Thyroid gland (tissue), 4 donors: ENCODE results near the gene USP24. TPM values are rescaled to one million over a fixed set of nuclear protein-coding genes. Genes with fewer than 3 reads are reported as not detected.

Experiments used
- DNase-seq, 2 donors: peaks; one replicate each; pipeline ENCODE4 v3.0.0-alpha.2; 2019
- H3K27ac ChIP-seq, 3 donors: fragments of 200-600 bp; sonication (generic); 1 replicate in 2 of 3; 2 replicates in 1 of 3; pipeline ENCODE4 v1.5.1; 2016 to 2019; ENCODE audit warnings: mild to moderate bottlenecking in 1 of 3, moderate library complexity in 1 of 3
- H3K27me3 ChIP-seq: fragments of 200-600 bp; sonication (generic); one replicate; pipeline ENCODE4 v1.5.1; 2019
- H3K36me3 ChIP-seq, 2 donors: fragments of 200-600 bp; sonication (generic); one replicate each; pipeline ENCODE4 v1.5.1; 2016 to 2019
- H3K4me1 ChIP-seq, 2 donors: fragments of 200-600 bp; sonication (generic); one replicate each; pipeline ENCODE4 v1.5.1; 2017 to 2019
- H3K4me3 ChIP-seq, 3 donors: fragments of 200-600 bp; sonication (generic); replicated peaks in 1 of 3; 1 replicate in 2 of 3; 2 replicates in 1 of 3; pipeline ENCODE4 v1.5.1; 2016; ENCODE audit warnings: mild to moderate bottlenecking in 1 of 3
- H3K9me3 ChIP-seq: fragments of 200-600 bp; sonication (generic); one replicate; pipeline ENCODE4 v1.5.1; 2017
- CTCF ChIP-seq, 6 experiments: fragments of 200-600 bp in 3 of 6; fragments of 450-650 bp in 3 of 6; sonication (generic) in 3 of 6; IDR thresholded peaks; one replicate each; pipeline ENCODE4 v1.5.1; 2016 to 2019; ENCODE audit warnings: antibody characterized with exemption in 6 of 6, mild to moderate bottlenecking in 2 of 6, inconsistent platforms in 1 of 6, moderate library complexity in 1 of 6
- POLR2A ChIP-seq, 2 donors: fragments of 450-650 bp; IDR thresholded peaks; one replicate each; pipeline ENCODE4 v1.6.1; 2017; ENCODE audit warnings: antibody characterized with exemption in 2 of 2, mild to moderate bottlenecking in 2 of 2, moderate library complexity in 1 of 2
- WGBS, 2 donors: methylation state at CpG; one replicate each; pipeline ENCODE4 v1.1.5; 2017; 5-methylcytosine and 5-hydroxymethylcytosine counted together
- intact Hi-C: fragments of 100-400 bp; cut with DNase I; formaldehyde crosslinking; loops from one replicate; pipeline ENCODE4 v1.15.1; 2023
- total RNA-seq, 4 donors: library from RNA; depleted of rRNA; stranded (reverse); fragments of >200 nt; gene quantifications; one replicate each; pipeline ENCODE4 v1.2.3, GENCODE V29; 2016

USP24 gene
- total RNA-seq, 4 donors from 2014 or later: 38.5 to 74.6 (median 43.4) TPM

DNA sequence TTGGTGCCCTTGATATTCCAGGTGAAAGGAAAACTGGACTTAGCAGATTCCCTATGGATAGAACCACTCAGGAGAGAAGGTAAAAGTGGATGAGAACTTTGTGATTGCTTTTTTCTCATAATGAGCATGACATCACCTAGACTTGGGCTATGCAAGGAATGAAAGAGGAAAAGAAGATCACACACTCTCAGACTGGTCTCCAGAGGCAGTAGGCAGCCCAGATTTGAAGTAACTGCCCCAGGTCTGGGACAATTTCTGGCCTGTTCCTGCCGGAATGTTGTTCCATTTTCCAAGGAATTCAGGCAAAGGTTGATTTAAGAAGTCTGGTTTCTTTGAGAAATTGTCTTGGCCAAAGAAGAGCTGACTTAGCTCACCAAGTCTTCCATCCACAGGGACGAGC lies 31.7 kb upstream of the USP24 start:
- TF ChIP-seq POLR2A (IDR thresholded peaks at IDR 0.05) (no peak), CTCF (IDR thresholded peaks at IDR 0.05) (no peak)
- Histone ChIP-seq H3K27me3 (no peaks in the 10 kb centered on the region), H3K4me1 (no peaks in the 10 kb centered on the region), H3K36me3 (no peaks in the 10 kb centered on the region), H3K9me3 (no peaks in the 10 kb centered on the region), H3K4me3 (no peak overlapping the region), H3K27ac (no peak overlapping the region)
- WGBS, 2 donors: 85 to 95% methylated on average over 2 of the region's 2 CpGs
- no peak for DNase-seq
- intact Hi-C loops: no loop called here

DNA sequence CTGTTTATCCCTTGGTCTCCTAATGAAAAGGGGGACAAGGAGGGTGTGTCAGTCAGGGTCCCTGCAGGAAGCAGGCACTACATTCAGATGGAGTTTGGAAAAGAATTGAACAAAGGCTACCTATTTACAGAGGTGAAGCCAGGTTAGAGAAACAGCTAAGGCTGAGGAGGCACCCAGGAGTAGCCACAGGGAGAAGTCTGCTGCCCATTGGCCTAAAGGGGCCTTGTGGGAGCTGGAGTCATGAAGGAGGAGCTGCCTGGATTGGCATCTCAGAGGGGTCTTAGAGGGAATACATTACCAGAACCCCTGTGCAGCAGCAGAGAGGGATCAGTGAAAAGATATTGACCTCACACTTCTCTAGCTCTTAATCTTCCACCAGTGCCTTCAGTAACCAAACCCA lies 31.2 kb upstream of the USP24 start:
- no peaks in the 10 kb centered on the region for H3K36me3 ChIP-seq
- intact Hi-C loops: no loop called here
- DNase-seq: no peak
- no peaks in the 10 kb centered on the region for H3K27me3 ChIP-seq
- H3K27ac ChIP-seq: no peak overlapping the region
- no peaks in the 10 kb centered on the region for H3K9me3 ChIP-seq
- H3K4me1 ChIP-seq: no peaks in the 10 kb centered on the region
- TF ChIP-seq POLR2A (IDR thresholded peaks at IDR 0.05): no peak
- no peak for TF ChIP-seq CTCF (IDR thresholded peaks at IDR 0.05)
- no peak overlapping the region for H3K4me3 ChIP-seq

GRCh38 chr1:55245781-55246180 lies 30.6 kb upstream of the USP24 start:
- TF ChIP-seq CTCF (IDR thresholded peaks at IDR 0.05) (no peak), POLR2A (IDR thresholded peaks at IDR 0.05) (no peak)
- Histone ChIP-seq H3K4me3 (no peak overlapping the region), H3K9me3 (no peaks in the 10 kb centered on the region), H3K4me1 (no peaks in the 10 kb centered on the region), H3K27ac (no peak overlapping the region), H3K36me3 (no peaks in the 10 kb centered on the region), H3K27me3 (no peaks in the 10 kb centered on the region)
- no peak for DNase-seq
- WGBS, 2 donors: 76 to 80% methylated on average over 4 of the region's 4 CpGs
- intact Hi-C loops: no loop called here

DNA sequence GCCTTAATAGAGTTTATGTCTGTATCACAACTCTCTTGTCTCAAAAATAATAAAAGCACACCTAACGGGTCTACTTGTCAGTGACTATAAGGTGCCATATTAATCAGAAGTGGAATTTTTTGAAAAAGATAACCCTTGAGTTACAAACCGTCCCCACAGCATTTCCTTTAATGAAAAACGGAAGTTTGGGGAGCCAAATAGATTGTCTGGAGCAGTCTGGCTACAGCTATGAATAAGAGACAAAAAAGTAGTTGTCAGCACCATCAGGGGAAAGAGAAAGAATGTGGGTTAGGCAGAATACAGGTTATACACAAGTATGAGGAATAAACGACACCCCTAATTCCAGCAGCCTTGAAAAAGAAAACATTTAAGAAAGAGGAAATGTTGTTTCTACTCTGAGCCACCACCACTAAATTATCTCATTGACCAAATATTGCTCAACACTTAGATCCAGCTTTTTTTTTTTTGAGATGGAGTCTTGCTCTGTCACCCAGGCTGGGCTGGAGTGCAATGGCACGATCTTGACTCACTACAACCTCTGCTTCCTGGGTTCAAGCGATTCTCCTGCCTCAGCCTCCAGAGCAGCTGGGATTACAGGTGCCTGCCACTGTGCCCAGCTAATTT lies 29.4 kb upstream of the USP24 start:
- Histone ChIP-seq H3K4me3 (no peak overlapping the region), H3K27me3 (no peaks in the 10 kb centered on the region), H3K9me3 (no peaks in the 10 kb centered on the region), H3K36me3 (no peaks in the 10 kb centered on the region), H3K27ac (no peak overlapping the region), H3K4me1 (no peaks in the 10 kb centered on the region)
- DNase-seq: no peak
- intact Hi-C loops: no loop called here
- TF ChIP-seq CTCF (IDR thresholded peaks at IDR 0.05) (no peak), POLR2A (IDR thresholded peaks at IDR 0.05) (no peak)
- 69% methylated on average over 6 of the region's 6 CpGs for WGBS, 2 donors

DNA sequence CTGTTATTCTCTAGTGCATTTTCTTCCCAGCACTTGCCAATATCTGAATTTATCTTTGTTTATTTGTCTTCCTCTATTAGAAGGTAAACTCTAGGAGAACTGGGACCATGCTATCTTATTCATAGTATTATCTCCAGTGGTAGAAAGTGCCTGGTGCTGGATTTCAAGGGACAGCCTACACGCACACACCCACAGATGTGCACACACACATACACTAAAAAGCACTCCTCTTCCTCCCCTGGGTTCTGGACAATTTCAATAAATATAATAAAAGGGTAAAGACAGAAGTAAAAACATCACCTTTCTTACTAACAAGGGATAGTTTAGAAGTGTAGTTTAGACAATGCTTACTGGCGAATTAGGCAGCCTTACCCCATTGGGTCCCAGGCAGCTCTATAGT lies 28.5 kb upstream of the USP24 start:
- Histone ChIP-seq H3K27ac (no peak overlapping the region), H3K4me3 (no peak overlapping the region), H3K9me3 (no peaks in the 10 kb centered on the region), H3K27me3 (no peaks in the 10 kb centered on the region), H3K4me1 (no peaks in the 10 kb centered on the region), H3K36me3 (no peaks in the 10 kb centered on the region)
- no peak for DNase-seq
- TF ChIP-seq POLR2A (IDR thresholded peaks at IDR 0.05) (no peak), CTCF (IDR thresholded peaks at IDR 0.05) (no peak)
- intact Hi-C loops: no loop called here
- 81 to 90% methylated on average over 2 of the region's 2 CpGs for WGBS, 2 donors
